Panc1 (cell line): Measurements from ENCODE around the gene SLC35F1. TPM values are rescaled to one million over a fixed set of nuclear protein-coding genes. Genes with fewer than 3 reads are reported as not detected.

Experiments used
- ATAC-seq: fragments of 200-7000 bp; cut with Tn5 transposase; 2 replicates; pipeline ENCODE4 v1.9.1; 2020; ENCODE audit warnings: mild to moderate bottlenecking, moderate library complexity
- BruUV-seq: library from RNA; stranded (reverse); fragments of 400-500 nt; replicated peaks from 2 replicates; lab custom pipeline; 2021; lab: Mats Ljungman, UMichigan
- CTCF ChIA-PET: fragments of 300-600 bp; sonication (Branson Sonifier 250); formaldehyde crosslinking; loops from one replicate; lab custom pipeline; 2022; ENCODE audit warnings: antibody characterized with exemption; lab: Charles Lee
- POLR2A ChIA-PET: fragments of 300-600 bp; sonication (Branson Sonifier 250); formaldehyde crosslinking; loops from one replicate; lab custom pipeline; 2022; ENCODE audit warnings: antibody characterized with exemption; lab: Charles Lee
- DNase-seq: peaks from one replicate; pipeline ENCODE4 v3.0.0-alpha.2; 2010; ENCODE audit warnings: low read depth, low spot score
- H3K27ac ChIP-seq: 2 replicates; pipeline ENCODE4 v1.5.1; 2011; ENCODE audit warnings: mild to moderate bottlenecking, low read length, inconsistent platforms
- H3K27me3 ChIP-seq: fragments of 200-500 bp; sonication (Bioruptor generic); 2 replicates; pipeline ENCODE4 v1.6.0; 2014; ENCODE audit warnings: low read length, inconsistent platforms; ENCODE audit not compliant: control insufficient read depth, insufficient read depth
- H3K36me3 ChIP-seq: fragments of 200-500 bp; sonication (Bioruptor generic); 2 replicates; pipeline ENCODE4 v1.5.1; 2014; ENCODE audit warnings: inconsistent platforms, mild to moderate bottlenecking, low read length, moderate library complexity; ENCODE audit not compliant: control insufficient read depth, insufficient read depth
- H3K4me1 ChIP-seq: 2 replicates; pipeline ENCODE4 v1.5.1; 2011; ENCODE audit warnings: inconsistent platforms, mild to moderate bottlenecking, low read length, moderate library complexity; ENCODE audit not compliant: control insufficient read depth, insufficient read depth
- H3K4me3 ChIP-seq, 2 experiments: 2 replicates each; pipeline ENCODE4 v1.5.1; 2011 to 2012; ENCODE audit warnings: low read depth in 2 of 2, low read length in 2 of 2, mild to moderate bottlenecking in 2 of 2, inconsistent platforms in 1 of 2, moderate library complexity in 1 of 2
- H3K9me3 ChIP-seq: fragments of 200-500 bp; sonication (Bioruptor generic); 2 replicates; pipeline ENCODE4 v1.5.1; 2014; ENCODE audit warnings: low read depth, mild to moderate bottlenecking, inconsistent platforms, low read length, moderate library complexity; ENCODE audit not compliant: control insufficient read depth, insufficient read depth
- CTCF ChIP-seq: fragments of 450-650 bp; IDR thresholded peaks from 2 replicates; pipeline ENCODE4 v1.5.1; 2017; ENCODE audit warnings: mild to moderate bottlenecking
- POLR2AphosphoS5 ChIP-seq: IDR thresholded peaks from 2 replicates; pipeline ENCODE4 v1.6.1; 2012; ENCODE audit warnings: mild to moderate bottlenecking, low read depth, low read length, moderate library complexity
- REST ChIP-seq, 2 experiments: IDR thresholded peaks; 2 replicates each; pipeline ENCODE4 v1.6.1; 2011 to 2012; ENCODE audit warnings: low read depth in 2 of 2, control low read depth in 1 of 2, low read length in 1 of 2, mild to moderate bottlenecking in 1 of 2, moderate library complexity in 1 of 2; ENCODE audit not compliant: insufficient read depth in 1 of 2
- SIN3A ChIP-seq: IDR thresholded peaks from 2 replicates; pipeline ENCODE4 v1.6.1; 2012; ENCODE audit warnings: low read depth, mild to moderate bottlenecking, low read length, moderate library complexity, borderline replicate concordance; ENCODE audit not compliant: insufficient read depth
- TCF7L2 ChIP-seq: IDR thresholded peaks from 2 replicates; pipeline ENCODE4 v1.6.1; 2011; ENCODE audit warnings: mild to moderate bottlenecking, low read depth, low read length, inconsistent platforms
- in situ Hi-C: cut with HindIII; loops from 2 replicates; pipeline ENCODE4 v1.10.0; 2016; ENCODE audit warnings: low sequenced_read_pairs, low pct_unique_long_range_greater_than_20kb
- intact Hi-C: fragments of 100-400 bp; cut with micrococcal nuclease; formaldehyde crosslinking; loops from one replicate; pipeline ENCODE4 v1.10.0; 2022; ENCODE audit not compliant: unreplicated experiment
- total RNA-seq: library from RNA; stranded (reverse); gene quantifications from one replicate; pipeline ENCODE4 v1.2.1, GENCODE V29; 2021; ENCODE audit not compliant: unreplicated experiment

The SLC35F1 gene
- total RNA-seq, 1 experiment from 2014 or later: not detected

- TF ChIP-seq REST (IDR thresholded peaks at IDR 0.05; ENCODE audit: insufficient read depth in 1 of 2, low read depth in 2 of 2, low read length in 1 of 2): no peak
These were observed 279.9 kb downstream of the SLC35F1 start (continued) for GRCh38 chr6:118186672-118187567.

GRCh38 chr6:118187568-118188164 lies 280.6 kb downstream of the SLC35F1 start:
- TF ChIP-seq POLR2AphosphoS5: no peak
- TF ChIP-seq SIN3A: no peak
- no peak for TF ChIP-seq CTCF
- no peak for TF ChIP-seq REST (IDR thresholded peaks at IDR 0.05; ENCODE audit: insufficient read depth in 1 of 2, low read depth in 2 of 2, low read length in 1 of 2)
- no peak for TF ChIP-seq TCF7L2
- DNase-seq: no peak
- Histone ChIP-seq H3K36me3 (no peaks in the 10 kb centered on the region), H3K4me1 (no peaks in the 10 kb centered on the region), H3K9me3 (no peaks in the 10 kb centered on the region), H3K4me3 (no peak overlapping the region), H3K27me3 (no peaks in the 10 kb centered on the region), H3K27ac (no peak overlapping the region)
- in situ Hi-C loops (no loop called here), intact Hi-C loops (no loop called here)
- no TSS peak for BruUV-seq
- ATAC-seq: no peak
- POLR2A ChIA-PET: no interaction called here
- CTCF ChIA-PET: no interaction called here
